Stomach (tissue), 9 donors: ENCODE data around the gene CIC. TPM values are rescaled to one million over a fixed set of nuclear protein-coding genes. Genes with fewer than 3 reads are reported as not detected.
"Not testable (repeated sequence)": the region's sequence is repeated elsewhere in the genome, so short reads cannot be mapped to it uniquely, and the experiment has no call there.

Source experiments
- DNase-seq, 2 donors: peaks; one replicate each; pipeline versions ENCODE4 v3.0.0 to v3.0.0-alpha.2; 2013 to 2019
- H3K27ac ChIP-seq, 5 donors: fragments of 200-600 bp in 4 of 5; sonication (generic) in 4 of 5; one replicate each; pipeline ENCODE4 v1.5.1; 2013 to 2019; ENCODE audit warnings: mild to moderate bottlenecking in 1 of 5, moderate library complexity in 1 of 5
- H3K27me3 ChIP-seq, 3 donors: fragments of 200-600 bp; sonication (generic); one replicate each; pipeline ENCODE4 v1.5.1; 2017 to 2019; ENCODE audit warnings: mixed run types in 1 of 3
- H3K36me3 ChIP-seq, 4 donors: fragments of 200-600 bp; sonication (generic); 1 replicate in 3 of 4; 2 replicates in 1 of 4; pipeline ENCODE4 v1.5.1; 2016 to 2019
- H3K4me1 ChIP-seq, 4 donors: fragments of 200-600 bp; sonication (generic); one replicate each; pipeline ENCODE4 v1.5.1; 2016 to 2019
- H3K4me3 ChIP-seq, 4 donors: fragments of 200-600 bp; sonication (generic) in 3 of 4; one replicate each; pipeline ENCODE4 v1.5.1; 2016 to 2019; ENCODE audit warnings: mild to moderate bottlenecking in 1 of 4
- H3K9me3 ChIP-seq, 4 donors: fragments of 200-600 bp; sonication (generic); one replicate each; pipeline ENCODE4 v1.5.1; 2016 to 2019
- CTCF ChIP-seq, 7 experiments: fragments of 450-650 bp in 4 of 7; fragments of 200-600 bp in 3 of 7; sonication (generic) in 3 of 7; IDR thresholded peaks; one replicate each; pipeline ENCODE4 v1.5.1; 2016 to 2019; ENCODE audit warnings: antibody characterized with exemption in 7 of 7, control low read depth in 2 of 7, mild to moderate bottlenecking in 1 of 7
- EP300 ChIP-seq: sonication (generic); formaldehyde crosslinking; IDR thresholded peaks from one replicate; pipeline ENCODE4 v1.6.1; 2017; ENCODE audit warnings: antibody characterized with exemption
- POLR2A ChIP-seq, 4 donors: fragments of 450-650 bp; IDR thresholded peaks; one replicate each; pipeline ENCODE4 v1.6.1; 2016; ENCODE audit warnings: antibody characterized with exemption in 4 of 4, control low read depth in 2 of 4, mild to moderate bottlenecking in 1 of 4, moderate library complexity in 1 of 4
- POLR2AphosphoS5 ChIP-seq, 3 donors: sonication (generic); formaldehyde crosslinking; IDR thresholded peaks; one replicate each; pipeline ENCODE4 v1.6.1; 2016; ENCODE audit warnings: antibody characterized with exemption in 3 of 3
- WGBS, 5 donors: extraction: QIAGEN DNeasy Blood & Tissue Kit in 3 of 5; methylation state at CpG; one replicate each; pipeline versions ENCODE4 v1.1.5 to v1.1.7; 2013 to 2018; 5-methylcytosine and 5-hydroxymethylcytosine counted together
- intact Hi-C: fragments of 100-400 bp; cut with DNase I; formaldehyde crosslinking; loops from one replicate; pipeline ENCODE4 v1.15.1; 2023; ENCODE audit warnings: low total_unique reads
- polyA plus RNA-seq, 3 donors: library from polyadenylated mRNA; stranded (reverse); fragments of 200-250 nt; gene quantifications; one replicate each; pipeline ENCODE4 v1.2.3, GENCODE V29; 2013
- total RNA-seq, 5 donors: library from RNA; depleted of rRNA; stranded (reverse); fragments of >200 nt; gene quantifications; one replicate each; pipeline versions ENCODE4 v1.1.0 to v1.2.3, GENCODE V29; 2014 to 2016
- donor health status: healthy with polysubstance abuse.
- donor health status: Bipolar disorder and iron deficiency.
- donor health status: healthy.

The CIC gene
- total and polyA plus RNA-seq, 8 donors = 15.4 to 60.3 (median 26.6) TPM

- WGBS, 5 donors = 82 to 91% (median 88%) methylated on average over 8 to 21 of the region's 21 CpGs
- H3K9me3 ChIP-seq = no peaks in the 10 kb centered on the region
- H3K27me3 ChIP-seq = no peaks in the 10 kb centered on the region
- TF ChIP-seq POLR2A (IDR thresholded peaks at IDR 0.05) (no peak), EP300 (no peak), CTCF (IDR thresholded peaks at IDR 0.05) (no peak), POLR2AphosphoS5 (IDR thresholded peaks at IDR 0.05) (no peak)
- no peak overlapping the region for H3K27ac ChIP-seq
- H3K4me3 ChIP-seq = no peak overlapping the region
- no peak for DNase-seq
- H3K36me3 ChIP-seq = peaks cover 12 to 49% (median 40%) of the 10 kb centered on the region in 4 donors
- intact Hi-C loops = no loop called here
- peaks cover 0 to 6% (median 0%) of the 10 kb centered on the region in 4 donors for H3K4me1 ChIP-seq
These were observed 65.1 kb downstream of the CIC start for GRCh38 chr19:42333975-42334696.

DNA sequence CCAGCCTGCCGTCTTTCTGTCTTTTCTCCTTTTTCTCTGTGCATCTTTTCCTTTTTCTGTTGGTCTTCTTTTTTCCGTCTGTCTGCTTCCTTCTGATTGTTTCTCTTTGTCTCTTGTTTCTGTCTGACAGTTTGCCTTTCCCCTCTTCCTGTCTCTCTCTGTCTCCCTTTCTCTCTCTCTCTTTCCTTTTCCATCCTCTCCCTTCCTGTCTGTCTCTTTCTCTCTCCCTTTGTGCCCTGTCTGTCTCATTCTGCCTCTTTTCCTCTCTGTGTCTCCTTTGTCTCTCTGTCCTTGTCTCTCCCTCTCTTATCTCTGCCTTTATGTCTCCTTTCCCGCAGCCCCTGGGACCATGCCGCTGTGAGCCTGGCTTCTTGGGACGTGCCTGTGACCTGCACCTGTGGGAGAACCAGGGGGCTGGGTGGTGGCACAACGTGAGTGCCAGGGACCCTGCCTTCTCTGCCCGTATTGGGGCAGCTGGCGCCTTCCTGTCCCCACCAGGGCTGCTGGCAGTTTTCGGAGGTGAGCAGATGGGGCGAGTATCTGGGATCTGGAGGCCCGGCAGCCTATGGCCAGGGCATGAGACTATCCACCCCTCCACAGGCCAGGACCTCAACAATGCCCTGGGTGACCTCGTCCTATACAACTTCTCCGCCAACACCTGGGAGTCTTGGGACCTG is 65.8 kb downstream of the CIC start:
- TF ChIP-seq POLR2A (IDR thresholded peaks at IDR 0.05) = no peak
- TF ChIP-seq POLR2AphosphoS5 (IDR thresholded peaks at IDR 0.05) = no peak
- no peak for TF ChIP-seq CTCF (IDR thresholded peaks at IDR 0.05)
- no peak for TF ChIP-seq EP300
- peaks cover 0 to 6% (median 0%) of the 10 kb centered on the region in 4 donors for H3K4me1 ChIP-seq
- no peaks in the 10 kb centered on the region for H3K27me3 ChIP-seq
- no peak for DNase-seq
- WGBS, 5 donors = 82 to 92% (median 89%) methylated on average over 13 of the region's 13 CpGs
- peaks cover 12 to 53% (median 43%) of the 10 kb centered on the region in 4 donors for H3K36me3 ChIP-seq
- H3K27ac ChIP-seq = no peak overlapping the region
- no peak overlapping the region for H3K4me3 ChIP-seq
- intact Hi-C loops = no loop called here
- no peaks in the 10 kb centered on the region for H3K9me3 ChIP-seq

- H3K4me1 ChIP-seq = peaks cover 0 to 2% (median 0%) of the 10 kb centered on the region in 4 donors
- 86 to 91% (median 87%) methylated on average over 7 of the region's 7 CpGs for WGBS, 5 donors
- peaks cover 12 to 59% (median 43%) of the 10 kb centered on the region in 4 donors for H3K36me3 ChIP-seq
- H3K9me3 ChIP-seq = no peaks in the 10 kb centered on the region
- H3K4me3 ChIP-seq = no peak overlapping the region
- no peak for DNase-seq
- H3K27me3 ChIP-seq = no peaks in the 10 kb centered on the region
- intact Hi-C loops = no loop called here
- TF ChIP-seq POLR2AphosphoS5 (IDR thresholded peaks at IDR 0.05) (no peak), CTCF (IDR thresholded peaks at IDR 0.05) (no peak), POLR2A (IDR thresholded peaks at IDR 0.05) (no peak), EP300 (no peak)
- no peak overlapping the region for H3K27ac ChIP-seq
These were observed 66.4 kb downstream of the CIC start for GRCh38 chr19:42335374-42335936.

DNA sequence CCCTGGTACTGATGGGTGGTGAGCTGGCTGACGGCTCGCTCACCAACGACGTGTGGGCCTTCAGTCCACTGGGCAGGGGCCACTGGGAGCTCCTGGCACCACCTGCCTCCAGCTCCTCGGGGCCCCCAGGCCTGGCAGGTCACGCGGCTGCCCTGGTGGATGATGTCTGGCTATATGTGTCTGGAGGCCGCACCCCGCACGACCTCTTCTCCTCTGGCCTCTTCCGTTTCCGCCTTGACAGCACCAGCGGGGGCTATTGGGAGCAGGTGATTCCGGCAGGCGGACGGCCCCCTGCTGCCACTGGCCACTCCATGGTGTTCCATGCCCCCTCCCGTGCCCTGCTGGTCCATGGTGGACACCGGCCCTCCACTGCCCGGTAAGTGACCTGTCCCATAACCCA is 66.9 kb downstream of the CIC start:
- intact Hi-C loops = no loop called here
- no peaks in the 10 kb centered on the region for H3K4me1 ChIP-seq
- no peak for DNase-seq
- no peak overlapping the region for H3K27ac ChIP-seq
- H3K36me3 ChIP-seq = peaks cover 12 to 65% (median 43%) of the 10 kb centered on the region in 4 donors
- H3K9me3 ChIP-seq = no peaks in the 10 kb centered on the region
- no peak overlapping the region for H3K4me3 ChIP-seq
- H3K27me3 ChIP-seq = no peaks in the 10 kb centered on the region
- 91 to 95% (median 92%) methylated on average over 16 to 19 of the region's 19 CpGs for WGBS, 5 donors
- TF ChIP-seq CTCF (IDR thresholded peaks at IDR 0.05) = no peak
- no peak for TF ChIP-seq EP300
- TF ChIP-seq POLR2A (IDR thresholded peaks at IDR 0.05) = no peak

- intact Hi-C loops, H3K4me3 ChIP-seq, DNase-seq, H3K9me3 ChIP-seq, H3K27ac ChIP-seq, H3K4me1 ChIP-seq, H3K27me3 ChIP-seq: not testable (repeated sequence)
- peaks cover 12 to 86% (median 60%) of the 10 kb centered on the region in 4 donors for H3K36me3 ChIP-seq
- 83 to 89% (median 87%) methylated on average over 7 of the region's 7 CpGs for WGBS, 5 donors
These were observed 70.2 kb downstream of the CIC start for GRCh38 chr19:42339126-42339860.

DNA sequence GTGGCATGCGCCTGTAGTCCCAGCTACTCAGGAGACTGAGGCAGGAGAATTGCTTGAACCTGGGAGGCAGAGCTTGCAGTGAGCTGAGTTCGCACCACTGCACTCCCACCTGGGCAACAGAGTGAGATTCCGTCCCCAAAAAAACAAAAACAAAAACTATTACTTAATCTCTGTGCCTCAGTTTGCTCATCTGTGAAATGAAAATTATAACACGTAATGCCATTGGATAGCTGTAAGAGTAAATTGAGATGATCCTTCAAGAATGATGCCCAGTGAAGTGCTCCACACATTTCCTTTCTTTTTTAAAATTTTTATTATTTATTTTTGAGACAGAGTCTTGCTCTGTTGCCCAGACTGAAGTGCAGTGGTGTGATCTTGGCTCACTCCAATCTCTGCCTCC is 70.9 kb downstream of the CIC start:
- H3K4me1 ChIP-seq, H3K27ac ChIP-seq, intact Hi-C loops, H3K4me3 ChIP-seq, DNase-seq, H3K9me3 ChIP-seq, H3K27me3 ChIP-seq: not testable (repeated sequence)
- H3K36me3 ChIP-seq = peaks cover 15 to 87% (median 63%) of the 10 kb centered on the region in 4 donors
- WGBS, 5 donors = 93 to 98% (median 96%) methylated on average over 4 of the region's 4 CpGs
